ENCODE data around the gene CAPN9.

GRCh38 chr1:230818367-230818766 lies 71.2 kb downstream of the CAPN9 start:
- no peak for TF ChIP-seq CTCF (IDR thresholded peaks at IDR 0.05; ENCODE audit: low read depth, low read length, poor library complexity, severe bottlenecking)
- TF ChIP-seq EZH2phosphoT487 (IDR thresholded peaks at IDR 0.05; ENCODE audit: borderline replicate concordance, low read length): no peak
